Ovary (tissue), 9 donors: ENCODE measurements around the gene MRM2. TPM values are rescaled to one million over a fixed set of nuclear protein-coding genes. Genes with fewer than 3 reads are reported as not detected.

Source experiments
- DNase-seq, 5 donors: peaks; one replicate each; pipeline ENCODE4 v3.0.0-alpha.2; 2019 to 2020
- H3K27ac ChIP-seq, 2 donors: fragments of 200-600 bp; one replicate each; pipeline versions ENCODE4 v1.5.1 to v1.8.0; 2019 to 2022
- H3K27me3 ChIP-seq: fragments of 200-600 bp; one replicate; pipeline ENCODE4 v1.8.0; 2022
- H3K36me3 ChIP-seq: fragments of 200-600 bp; sonication (generic); one replicate; pipeline ENCODE4 v1.5.1; 2019
- H3K4me1 ChIP-seq: one replicate; pipeline ENCODE4 v1.8.1; 2013; ENCODE audit warnings: mild to moderate bottlenecking, moderate library complexity; ENCODE audit not compliant: insufficient read depth
- H3K4me3 ChIP-seq: fragments of 200-600 bp; sonication (generic); one replicate; pipeline ENCODE4 v1.5.1; 2017
- H3K9me3 ChIP-seq, 2 donors: fragments of 200-600 bp in 1 of 2; sonication (generic) in 1 of 2; one replicate each; pipeline versions ENCODE4 v1.5.1 to v1.8.1; 2013 to 2019; ENCODE audit warnings: mild to moderate bottlenecking in 1 of 2, moderate library complexity in 1 of 2
- CTCF ChIP-seq, 3 donors: fragments of 450-650 bp in 2 of 3; fragments of 200-600 bp in 1 of 3; IDR thresholded peaks; one replicate each; pipeline versions ENCODE4 v1.5.1 to v1.8.0; 2016 to 2022; ENCODE audit warnings: antibody characterized with exemption in 3 of 3, mild to moderate bottlenecking in 1 of 3
- EP300 ChIP-seq: sonication (generic); formaldehyde crosslinking; IDR thresholded peaks from one replicate; pipeline ENCODE4 v1.6.1; 2017; ENCODE audit warnings: antibody characterized with exemption
- POLR2A ChIP-seq: fragments of 450-650 bp; IDR thresholded peaks from one replicate; pipeline ENCODE4 v1.6.1; 2017; ENCODE audit warnings: antibody characterized with exemption, mild to moderate bottlenecking, moderate library complexity
- WGBS, 3 donors: extraction: QIAGEN DNeasy Blood & Tissue Kit in 1 of 3; methylation state at CpG; one replicate each; pipeline versions ENCODE4 v1.1.5 to v1.1.7; 2013 to 2017; 5-methylcytosine and 5-hydroxymethylcytosine counted together
- intact Hi-C, 4 donors: fragments of 100-400 bp; cut with DNase I; formaldehyde crosslinking; loops; one replicate each; pipeline versions ENCODE4 v1.11.0 to v1.15.1; 2022 to 2023
- polyA plus RNA-seq, 2 donors: library from polyadenylated mRNA; stranded (reverse); fragments of 200-250 nt in 1 of 2; fragments of 350-450 nt in 1 of 2; fragmentation: Illumina TruSeq in 1 of 2; extraction: RNeasy Lipid Tissue Mini Kit (QIAGEN cat#74804) in 1 of 2; gene quantifications; one replicate each; pipeline ENCODE4 v1.2.3, GENCODE V29; 2013 to 2014
- total RNA-seq, 7 donors: library from RNA; depleted of rRNA in 2 of 7; stranded (reverse); fragments of >200 nt in 2 of 7; fragmentation: NEBNext Ultra II Directional in 3 of 7; extraction: Animal tissue kit (Norgen Biotek cat#: 25700) in 3 of 7; gene quantifications; one replicate each; pipeline versions ENCODE4 v1.1.0 to v1.2.4, GENCODE V29; 2016 to 2023
- donor health status: DM: no; HTN: no; CAD: no; lungs with moderate emphysema.
- donor health status: DM: no; HTN: no; CAD: no.
- donor health status: Bipolar disorder and iron deficiency.
- donor health status: DM: yes; HTN: yes; CAD: no.
- donor health status: DM: no; HTN: no; CAD: no.
- donor health status: DM: yes; HTN: yes; CAD: no.

Gene MRM2
- total and polyA plus RNA-seq, 9 donors: 12.6 to 28.5 (median 21.4) TPM

- intact Hi-C loops: loop anchor here in 2 of 4 donors (10.0 kb wide), 2 partner anchors 415 to 635 kb away; no protein-coding TSS in a partner anchor
- H3K4me3 ChIP-seq: no peak overlapping the region
- H3K36me3 ChIP-seq: no peaks in the 10 kb centered on the region
- no peaks in the 10 kb centered on the region for H3K9me3 ChIP-seq
- no peaks in the 10 kb centered on the region for H3K27me3 ChIP-seq
- H3K27ac ChIP-seq: no peak overlapping the region
- 92 to 94% (median 93%) methylated on average over 8 of the region's 8 CpGs for WGBS, 3 donors
- H3K4me1 ChIP-seq: no peaks in the 10 kb centered on the region
- no peak for TF ChIP-seq EP300
- TF ChIP-seq POLR2A: no peak
- DNase-seq: no peak
Measured at GRCh38 chr7:2219606-2220005, 22.4 kb downstream of the MRM2 start.

GRCh38 chr7:2219136-2219535, 22.9 kb downstream of the MRM2 start:
- no peak overlapping the region for H3K27ac ChIP-seq
- 79 to 83% (median 79%) methylated on average over 15 of the region's 15 CpGs for WGBS, 3 donors
- no peaks in the 10 kb centered on the region for H3K36me3 ChIP-seq
- intact Hi-C loops: loop anchor here in 2 of 4 donors (10.0 kb wide), 2 partner anchors 414 to 634 kb away; no protein-coding TSS in a partner anchor
- no peak for TF ChIP-seq EP300
- no peak for TF ChIP-seq POLR2A
- no peak for TF ChIP-seq CTCF (IDR thresholded peaks at IDR 0.05)
- DNase-seq: no peak
- no peaks in the 10 kb centered on the region for H3K4me1 ChIP-seq
- H3K9me3 ChIP-seq: no peaks in the 10 kb centered on the region
- H3K4me3 ChIP-seq: no peak overlapping the region
- H3K27me3 ChIP-seq: no peaks in the 10 kb centered on the region

GRCh38 chr7:2218444-2218785, 23.6 kb downstream of the MRM2 start:
- no peak overlapping the region for H3K27ac ChIP-seq
- H3K9me3 ChIP-seq: no peaks in the 10 kb centered on the region
- TF ChIP-seq EP300 (no peak), CTCF (IDR thresholded peaks at IDR 0.05) (no peak), POLR2A (no peak)
- no peak overlapping the region for H3K4me3 ChIP-seq
- no peaks in the 10 kb centered on the region for H3K4me1 ChIP-seq
- no peaks in the 10 kb centered on the region for H3K27me3 ChIP-seq
- no peak for DNase-seq
- intact Hi-C loops: loop anchor here in 2 of 4 donors (10.0 kb wide), 2 partner anchors 414 to 634 kb away; no protein-coding TSS in a partner anchor
- 87 to 91% (median 89%) methylated on average over 9 of the region's 9 CpGs for WGBS, 3 donors
- H3K36me3 ChIP-seq: no peaks in the 10 kb centered on the region

GRCh38 chr7:2217716-2218443, 24.1 kb downstream of the MRM2 start:
- 86 to 87% (median 86%) methylated on average over 19 of the region's 19 CpGs for WGBS, 3 donors
- no peak for DNase-seq
- H3K4me1 ChIP-seq: no peaks in the 10 kb centered on the region
- intact Hi-C loops: loop anchor here in 2 of 4 donors (10.0 kb wide), 2 partner anchors 413 to 633 kb away; no protein-coding TSS in a partner anchor
- no peaks in the 10 kb centered on the region for H3K36me3 ChIP-seq
- no peak overlapping the region for H3K4me3 ChIP-seq
- H3K9me3 ChIP-seq: no peaks in the 10 kb centered on the region
- no peak overlapping the region for H3K27ac ChIP-seq
- no peak for TF ChIP-seq POLR2A
- no peak for TF ChIP-seq CTCF (IDR thresholded peaks at IDR 0.05)
- TF ChIP-seq EP300: no peak
- H3K27me3 ChIP-seq: no peaks in the 10 kb centered on the region

GRCh38 chr7:2217206-2217605, 24.8 kb downstream of the MRM2 start:
- Histone ChIP-seq H3K27me3 (no peaks in the 10 kb centered on the region), H3K9me3 (no peaks in the 10 kb centered on the region), H3K4me3 (no peak overlapping the region), H3K4me1 (no peaks in the 10 kb centered on the region), H3K36me3 (no peaks in the 10 kb centered on the region), H3K27ac (no peak overlapping the region)
- TF ChIP-seq POLR2A (no peak), EP300 (no peak), CTCF (IDR thresholded peaks at IDR 0.05) (no peak)
- no peak for DNase-seq
- intact Hi-C loops: loop anchor here in 2 of 4 donors (10.0 kb wide), 2 partner anchors 412 to 632 kb away; no protein-coding TSS in a partner anchor
- 84 to 94% (median 92%) methylated on average over 10 of the region's 10 CpGs for WGBS, 3 donors
